GM18858 (cell line): ENCODE results near the gene POLR1G.

Experiments
- ATAC-seq: cut with Tn5 transposase; IDR thresholded peaks from one replicate; pipeline ENCODE4 v1.9.1; 2021; ENCODE audit not compliant: unreplicated experiment

POLR1G gene, protein sequence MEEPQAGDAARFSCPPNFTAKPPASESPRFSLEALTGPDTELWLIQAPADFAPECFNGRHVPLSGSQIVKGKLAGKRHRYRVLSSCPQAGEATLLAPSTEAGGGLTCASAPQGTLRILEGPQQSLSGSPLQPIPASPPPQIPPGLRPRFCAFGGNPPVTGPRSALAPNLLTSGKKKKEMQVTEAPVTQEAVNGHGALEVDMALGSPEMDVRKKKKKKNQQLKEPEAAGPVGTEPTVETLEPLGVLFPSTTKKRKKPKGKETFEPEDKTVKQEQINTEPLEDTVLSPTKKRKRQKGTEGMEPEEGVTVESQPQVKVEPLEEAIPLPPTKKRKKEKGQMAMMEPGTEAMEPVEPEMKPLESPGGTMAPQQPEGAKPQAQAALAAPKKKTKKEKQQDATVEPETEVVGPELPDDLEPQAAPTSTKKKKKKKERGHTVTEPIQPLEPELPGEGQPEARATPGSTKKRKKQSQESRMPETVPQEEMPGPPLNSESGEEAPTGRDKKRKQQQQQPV

DNA sequence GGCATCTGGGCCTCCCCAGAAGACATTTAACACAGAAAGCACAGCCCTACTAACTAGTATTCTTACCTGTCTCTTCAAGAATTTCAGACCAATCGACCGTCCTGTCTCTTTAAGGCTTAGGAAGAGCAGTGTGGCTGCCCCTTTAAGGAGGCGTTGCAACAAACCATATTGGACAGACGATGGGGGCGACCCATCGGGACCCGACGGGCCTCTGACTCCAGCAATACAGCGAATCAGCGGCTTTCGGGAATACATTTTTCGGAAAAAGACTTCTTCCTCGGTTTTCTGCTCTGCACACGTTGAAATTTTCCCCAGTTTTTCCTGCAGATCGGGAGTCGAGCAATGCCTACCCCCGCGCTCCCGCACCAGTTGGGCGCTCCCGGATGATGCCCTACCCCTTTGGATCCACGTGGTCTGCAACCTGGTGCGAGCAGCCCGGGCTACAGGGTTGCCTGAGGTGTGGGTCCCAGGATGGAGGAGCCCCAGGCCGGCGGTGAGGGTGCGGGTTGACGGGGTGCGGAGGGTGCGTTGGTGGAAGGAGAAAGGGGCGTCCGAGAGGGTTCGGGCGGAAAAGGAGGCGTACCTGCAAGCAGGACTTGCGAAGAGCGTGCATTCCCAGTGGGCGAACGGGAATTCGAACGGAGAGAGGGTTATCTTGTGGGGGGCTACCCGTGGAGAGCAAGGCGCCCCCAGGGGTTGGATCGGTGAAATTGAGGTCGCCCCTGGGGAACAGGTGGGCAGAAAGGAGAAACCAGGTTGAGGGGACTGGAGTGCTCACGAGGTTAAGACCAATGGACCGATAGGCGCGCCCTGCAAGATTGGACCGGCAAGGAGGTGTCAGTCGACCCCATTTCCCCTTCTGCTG is at the start of gene POLR1G:
Gene POLR1G (plus strand): TSS at position 419 of the 865 bp plus-strand sequence. CDS start 53 bp downstream, at position 472.
- peak; percentile 48 for ATAC-seq

DNA sequence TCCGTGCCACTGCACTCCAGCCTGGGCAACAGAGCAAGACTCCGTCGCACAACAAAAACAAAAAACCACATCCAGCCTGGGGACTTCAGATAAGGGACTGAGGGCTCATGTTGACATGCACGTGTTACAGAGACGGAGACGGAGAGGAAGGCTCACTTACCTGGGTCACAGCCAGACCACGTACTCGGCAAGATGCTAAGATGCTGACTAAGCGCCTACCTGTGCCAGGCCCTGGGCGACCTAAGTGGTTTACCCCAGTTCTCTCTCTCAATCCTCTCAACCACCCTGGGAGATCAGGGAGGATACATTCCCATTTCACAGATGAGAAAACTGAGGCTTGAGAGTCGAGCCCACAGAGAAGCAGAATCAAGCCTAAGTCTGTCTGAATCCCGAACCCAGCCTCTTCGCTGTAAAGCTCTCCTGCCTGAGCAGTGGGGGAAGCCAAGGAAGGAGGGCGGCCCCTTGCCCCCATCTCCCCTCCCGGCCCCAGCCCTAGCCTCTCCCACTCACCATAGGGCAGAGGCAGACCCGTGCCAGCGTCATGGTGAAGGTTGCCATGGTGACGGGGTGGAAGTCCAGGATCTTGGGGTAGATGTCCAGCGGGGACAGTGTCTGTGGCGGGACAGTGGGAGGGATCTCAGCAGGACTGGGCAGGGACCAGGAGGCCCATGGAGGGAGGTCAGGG is 49.5 kb upstream of the POLR1G start:
- no peak for ATAC-seq

DNA sequence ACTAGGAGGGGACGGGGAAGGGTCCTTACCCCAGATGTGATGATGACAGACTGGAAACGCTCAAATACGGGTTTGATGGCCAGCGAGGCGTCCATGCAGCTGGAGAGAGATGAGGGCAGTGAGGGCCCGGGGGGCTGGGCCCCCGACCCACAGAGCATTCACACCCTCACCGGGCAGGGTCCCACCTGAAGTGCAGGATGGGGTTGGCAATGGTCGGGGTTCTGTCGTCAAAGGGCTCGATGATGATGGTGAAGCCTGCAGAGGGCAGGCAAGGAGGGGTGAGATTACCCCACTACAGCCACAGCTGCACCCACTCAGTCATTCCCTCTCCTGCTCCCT is 49.0 kb upstream of the POLR1G start:
- ATAC-seq, result no peak

DNA sequence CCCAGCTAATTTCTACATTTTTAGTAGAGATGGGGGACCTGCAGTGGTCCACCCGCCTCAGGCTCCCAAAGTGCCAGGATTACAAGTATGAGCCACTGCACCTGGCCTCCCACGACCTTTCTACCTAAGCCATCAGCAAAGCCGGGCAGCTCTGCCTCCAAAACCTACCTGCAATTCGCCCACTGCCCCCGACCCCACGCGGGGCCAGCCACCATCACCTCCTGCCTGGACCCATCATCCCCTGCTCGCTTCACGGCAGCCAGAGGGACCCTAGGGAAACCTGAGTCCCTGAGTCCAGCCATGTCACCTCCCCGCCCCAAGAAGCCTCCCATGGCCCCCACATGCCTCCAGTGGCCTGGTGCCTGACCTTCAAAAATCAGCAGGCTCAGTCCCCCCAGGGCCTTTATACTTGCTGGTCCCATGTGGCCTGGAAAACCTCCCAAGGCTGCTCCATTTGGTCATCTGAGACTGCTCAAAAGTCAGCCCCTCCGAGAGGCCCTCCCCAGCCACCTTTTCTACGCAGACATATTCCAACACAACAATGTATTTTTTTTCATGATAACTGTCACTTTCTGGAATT is 48.1 kb upstream of the POLR1G start:
- ATAC-seq, result no peak

DNA sequence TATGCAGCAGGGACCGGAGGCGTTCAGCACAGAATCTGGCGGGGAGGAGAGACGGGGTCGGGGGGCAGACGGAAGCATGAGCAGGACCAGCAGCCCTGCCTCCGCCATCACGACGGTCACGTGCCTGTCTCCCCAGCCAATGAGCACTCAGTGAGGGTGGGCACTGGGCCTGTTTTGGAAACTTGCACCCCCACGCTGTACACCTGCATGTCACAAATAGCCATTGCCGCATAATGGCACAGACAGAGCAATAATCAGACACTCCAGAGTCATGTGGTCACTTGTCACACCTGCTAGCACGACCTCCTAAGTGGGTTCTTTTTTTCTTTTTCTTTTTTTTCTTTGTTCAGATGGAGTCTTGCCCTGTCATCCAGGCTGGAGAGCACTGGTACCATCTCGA is 44.8 kb upstream of the POLR1G start:
- no peak for ATAC-seq

DNA sequence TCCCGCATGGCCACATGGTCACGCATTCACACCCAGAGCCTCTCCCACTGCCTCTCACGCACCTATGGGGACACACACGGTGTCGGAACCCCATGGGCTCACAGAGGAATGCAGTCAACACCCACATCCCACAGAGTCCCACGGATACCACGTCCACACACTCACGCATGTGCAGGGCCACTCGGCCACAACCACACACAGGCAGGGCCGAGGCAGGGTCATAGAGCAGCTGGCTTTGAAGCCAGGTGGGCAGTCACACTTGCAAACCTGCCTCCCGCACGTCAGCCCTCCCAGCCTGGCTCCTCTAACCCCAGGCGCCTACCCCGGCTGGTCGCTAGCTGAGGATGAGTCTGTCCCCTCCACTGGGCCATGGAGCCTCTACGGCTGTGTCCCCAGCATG is 44.2 kb upstream of the POLR1G start:
- no peak for ATAC-seq

DNA sequence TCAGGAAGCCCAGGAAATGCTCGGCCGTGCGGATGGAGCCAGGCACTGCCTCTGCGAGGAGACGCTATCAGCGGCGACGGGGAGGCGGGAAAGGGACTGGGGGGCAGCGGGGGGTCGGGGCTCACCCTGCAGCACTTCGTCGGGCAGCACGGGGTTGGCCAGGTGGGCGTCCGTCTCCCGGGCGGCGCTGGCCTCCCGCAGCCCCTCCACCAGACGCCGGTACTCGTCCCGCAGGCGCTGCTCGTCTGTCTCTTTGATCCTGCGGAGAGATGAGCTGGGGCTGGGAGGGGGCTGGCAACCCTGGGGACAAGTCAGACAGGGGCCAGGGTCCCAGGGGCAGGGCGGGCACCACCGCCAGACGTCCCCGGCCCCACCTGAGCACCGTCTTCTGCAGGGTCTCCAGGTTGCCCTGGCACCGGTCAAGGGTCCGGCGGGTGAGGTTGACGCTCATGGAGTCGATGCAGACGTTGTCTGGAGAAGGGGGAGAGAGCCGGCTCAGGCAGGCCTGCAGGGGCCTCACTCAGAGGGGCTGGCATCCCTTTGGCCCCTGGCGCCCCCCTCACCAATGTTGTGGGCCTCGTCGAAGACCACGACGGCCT is 42.5 kb upstream of the POLR1G start:
- no peak for ATAC-seq

DNA sequence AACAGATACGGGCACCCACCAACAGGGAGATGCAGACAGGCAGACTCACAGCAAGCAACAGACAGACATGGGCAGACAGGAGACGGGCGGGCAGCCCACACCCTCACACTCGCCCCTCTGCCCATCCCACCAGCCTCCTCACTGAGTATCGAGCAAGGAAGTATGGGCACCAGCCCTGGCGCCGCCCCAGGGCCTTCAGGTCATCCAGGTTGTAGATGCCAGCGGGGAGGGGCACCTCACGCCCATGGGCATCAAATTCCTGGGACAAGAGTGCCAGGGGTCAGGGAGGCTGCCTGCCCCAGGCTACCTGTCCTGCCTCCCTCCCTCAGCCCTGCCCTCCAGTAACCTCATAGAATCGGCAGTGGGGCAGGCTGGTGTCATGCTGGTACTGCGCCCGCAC is 41.7 kb upstream of the POLR1G start:
- no peak for ATAC-seq

DNA sequence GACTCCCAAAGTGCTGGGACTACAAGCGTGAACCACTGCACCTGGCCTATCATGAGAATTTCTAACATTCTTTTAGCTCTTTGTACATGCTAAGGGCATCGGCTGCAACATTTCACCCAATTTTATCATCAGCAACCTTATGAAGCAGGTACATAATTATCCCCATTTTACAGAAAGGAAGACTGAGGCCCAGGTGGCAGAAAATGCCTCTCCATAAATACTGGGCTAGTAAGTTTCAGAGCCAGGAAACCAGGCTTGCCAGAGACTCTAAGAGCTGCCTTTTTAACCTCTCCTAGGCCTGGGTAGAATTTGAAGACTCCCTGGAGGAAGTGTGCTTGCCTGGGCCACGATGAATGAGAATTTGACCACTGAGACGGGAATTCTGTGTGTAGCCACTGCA is 38.3 kb upstream of the POLR1G start:
- ATAC-seq, result no peak

DNA sequence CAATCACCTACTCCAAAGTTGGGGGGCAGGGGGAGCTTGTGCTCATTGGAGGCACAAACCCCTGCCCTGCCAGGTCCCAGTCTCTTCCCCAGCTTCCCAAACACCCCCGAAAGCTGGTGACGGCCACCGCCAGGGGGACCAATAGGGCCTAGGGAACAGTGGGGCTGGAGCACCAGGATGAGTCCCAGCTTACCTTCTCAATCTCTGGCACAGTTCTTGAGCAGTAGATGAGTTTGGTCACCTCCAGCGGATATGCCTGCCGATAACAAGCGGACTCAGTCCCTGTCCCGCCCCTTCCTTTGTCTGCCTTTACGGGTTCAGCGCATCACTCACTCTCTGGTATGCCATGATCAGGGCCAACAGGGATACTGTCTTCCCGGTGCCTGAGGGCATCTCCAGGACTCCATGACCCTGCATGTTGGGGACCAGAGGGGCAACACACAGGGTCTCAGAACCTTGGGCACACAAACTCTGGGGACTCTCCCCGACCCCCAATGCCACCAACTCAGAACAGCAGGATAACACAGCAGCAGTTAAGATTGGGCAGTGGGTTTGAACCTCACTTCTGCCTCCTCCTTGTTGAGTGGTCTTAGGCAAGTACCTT is 37.6 kb upstream of the POLR1G start:
- no peak for ATAC-seq

DNA sequence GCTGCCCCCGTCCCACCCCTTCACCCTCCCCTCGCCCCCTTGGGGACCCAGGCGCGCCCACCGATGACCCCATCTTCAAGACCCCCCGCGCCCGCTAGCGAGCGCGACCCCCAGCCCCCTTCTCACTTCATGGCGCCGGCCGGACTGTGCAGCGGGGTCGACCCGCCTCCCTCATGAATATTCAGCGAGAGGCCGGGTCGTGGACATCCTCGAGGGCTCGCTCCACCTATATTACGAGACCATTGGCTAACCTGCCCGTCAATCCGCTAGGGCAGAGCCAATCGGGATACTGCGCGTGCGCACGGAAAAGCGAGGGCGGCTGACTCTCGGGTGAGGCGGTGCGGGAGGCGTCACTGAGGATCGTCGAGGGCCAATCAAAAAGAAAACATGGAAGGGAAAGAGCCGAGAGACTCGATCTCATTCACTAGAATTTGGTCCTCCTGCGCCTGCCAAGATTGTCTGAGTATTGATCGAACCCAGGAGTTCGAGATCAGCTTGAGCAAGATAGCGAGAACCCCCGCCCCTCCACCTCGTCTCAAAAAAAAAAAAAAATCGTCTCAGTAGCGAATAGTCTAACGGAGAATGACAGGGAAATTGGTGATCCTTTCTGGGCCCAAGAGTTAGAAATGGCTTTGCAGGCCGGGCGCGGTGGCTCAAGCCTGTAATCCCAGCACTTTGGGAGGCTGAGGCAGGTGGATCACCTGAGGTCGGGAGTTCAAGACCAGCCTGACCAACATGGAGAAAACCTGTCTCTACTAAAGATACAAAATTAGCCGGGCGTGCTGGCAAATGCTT is 35.8 kb upstream of the POLR1G start, which contains the start of gene ERCC2:
Gene ERCC2 (minus strand): TSS at position 164 of the 795 bp plus-strand sequence. CDS start 33 bp downstream, at position 131.
- peak; percentile 75 for ATAC-seq

DNA sequence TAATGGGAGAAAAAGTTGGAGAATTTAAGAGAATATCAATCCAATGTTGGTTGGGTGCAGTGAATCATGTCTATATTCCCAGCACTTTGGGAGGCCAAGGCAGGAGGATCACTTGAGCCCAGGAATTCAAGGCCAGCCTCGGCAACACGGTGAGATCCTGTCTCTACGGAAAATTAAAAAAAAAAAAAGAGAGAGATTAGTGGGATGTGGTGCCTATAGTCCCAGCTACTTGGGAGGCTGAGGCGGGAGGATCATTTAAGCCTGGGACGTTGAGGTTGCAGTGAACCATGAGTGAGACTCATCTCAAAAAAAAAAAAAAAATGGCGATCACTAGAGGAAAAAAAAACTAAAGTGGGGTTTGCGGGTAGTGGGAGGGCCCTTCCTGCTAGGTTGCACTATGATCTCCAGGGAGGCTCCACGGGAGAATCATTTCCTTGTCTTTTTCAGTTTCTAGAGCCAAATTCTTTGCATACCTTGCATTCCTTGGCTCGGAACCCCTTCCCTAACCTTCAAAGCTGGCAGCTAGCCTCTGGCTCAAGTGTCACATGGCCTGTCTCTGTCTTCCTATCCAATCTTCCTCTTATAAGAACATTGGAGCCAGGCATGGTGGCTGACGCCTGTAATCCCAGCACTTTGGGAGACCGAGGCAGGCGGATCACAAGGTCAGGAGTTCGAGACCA is 30.3 kb upstream of the POLR1G start:
- ATAC-seq, result no peak

DNA sequence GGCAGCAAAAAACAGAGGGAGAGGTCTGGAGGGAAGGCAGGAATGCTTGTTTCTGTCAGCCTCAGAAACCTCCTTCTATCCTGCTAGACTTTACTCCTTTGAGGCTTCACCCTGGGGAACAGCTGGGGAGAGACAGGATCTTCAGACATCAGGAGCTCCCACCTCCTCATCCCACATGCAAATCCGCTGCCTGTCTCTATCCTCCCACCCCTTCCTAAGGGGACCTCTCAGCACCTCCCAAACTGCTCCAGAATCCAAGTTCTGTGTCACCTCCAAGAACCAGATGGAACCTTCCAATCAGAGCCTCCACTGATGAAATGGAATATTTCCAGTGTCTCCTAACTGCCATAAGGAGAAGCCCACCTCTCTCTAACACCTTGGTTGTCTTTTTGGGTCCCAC is 26.3 kb upstream of the POLR1G start:
- ATAC-seq, result no peak

DNA sequence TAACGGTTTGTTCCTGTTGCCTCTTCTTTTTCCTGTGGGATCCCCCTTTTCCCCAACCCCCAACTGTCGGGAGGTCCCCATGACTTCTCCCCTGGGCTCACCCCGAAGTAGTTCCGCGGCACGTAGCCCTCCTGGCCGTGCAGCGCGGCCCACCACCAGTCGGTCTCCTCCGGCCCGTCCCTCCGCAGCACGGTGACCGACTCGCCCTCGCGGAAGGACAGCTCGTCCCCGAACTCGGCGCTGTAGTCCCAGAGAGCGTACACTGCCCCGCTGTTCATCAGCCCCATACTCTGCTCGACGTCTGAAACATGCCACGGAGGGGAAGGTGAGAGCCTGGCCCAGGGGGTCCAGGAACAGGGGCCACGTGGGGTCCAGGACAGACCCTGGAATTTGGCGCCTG is 24.0 kb upstream of the POLR1G start:
- ATAC-seq, result no peak

DNA sequence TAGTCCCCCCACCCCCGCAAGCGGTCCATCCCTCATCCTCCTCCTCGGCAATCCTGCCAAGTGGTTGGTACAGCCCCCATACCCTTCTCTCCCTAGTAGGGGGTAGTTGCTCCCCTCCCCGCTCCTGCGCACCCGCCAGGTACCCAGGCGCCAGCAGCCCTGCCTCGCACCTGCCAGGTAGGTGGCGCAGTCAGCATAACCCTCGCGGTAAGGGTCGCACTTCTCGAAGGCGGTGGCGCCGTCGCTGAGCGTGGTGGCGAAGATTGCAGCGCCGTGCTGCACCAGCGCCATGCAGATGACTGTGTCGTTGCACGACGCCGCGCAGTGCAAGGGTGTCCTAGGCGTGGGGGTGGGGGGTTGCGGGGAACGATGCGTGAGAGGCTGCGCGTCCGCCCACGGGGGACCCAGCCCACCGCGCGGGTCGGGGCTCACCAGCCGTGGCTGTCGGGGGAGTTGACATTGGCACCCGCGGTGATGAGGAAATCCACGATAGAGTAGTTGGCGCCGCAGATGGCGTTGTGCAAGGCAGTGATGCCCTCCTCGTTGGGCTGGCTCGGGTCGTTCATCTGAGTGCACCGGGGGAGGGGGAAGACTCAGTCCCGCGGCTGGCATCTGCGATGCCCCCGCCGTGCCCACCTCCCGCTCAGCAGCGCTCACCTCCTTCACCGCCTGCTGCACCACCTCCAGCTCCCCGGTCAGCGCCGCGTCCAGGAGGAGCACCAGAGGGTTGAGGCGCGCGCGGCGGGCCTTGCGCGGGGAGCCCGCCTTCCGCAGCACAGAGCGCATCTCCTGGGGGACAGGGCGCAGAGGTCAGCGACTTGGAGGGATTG is 20.8 kb upstream of the POLR1G start:
- no peak for ATAC-seq

DNA sequence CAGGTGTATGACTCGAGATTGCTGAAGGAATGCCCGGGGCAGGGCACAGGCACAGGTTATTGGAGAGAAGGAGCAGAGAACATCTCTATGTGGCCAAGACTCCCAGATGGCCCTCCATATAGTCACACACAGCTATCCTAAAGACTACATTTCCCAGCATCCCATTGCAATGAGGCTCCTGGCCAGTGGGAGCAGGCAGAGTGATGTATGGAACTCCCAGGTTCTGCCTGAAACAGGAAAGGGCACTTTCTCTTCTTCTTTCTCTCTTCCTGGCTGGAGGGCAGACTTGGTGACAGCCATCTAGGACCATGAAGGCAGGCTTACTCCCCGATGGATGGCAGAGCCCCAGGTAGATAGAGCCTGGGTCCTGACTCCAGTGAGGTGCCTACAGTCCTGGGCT is 15.1 kb upstream of the POLR1G start:
- no peak for ATAC-seq

DNA sequence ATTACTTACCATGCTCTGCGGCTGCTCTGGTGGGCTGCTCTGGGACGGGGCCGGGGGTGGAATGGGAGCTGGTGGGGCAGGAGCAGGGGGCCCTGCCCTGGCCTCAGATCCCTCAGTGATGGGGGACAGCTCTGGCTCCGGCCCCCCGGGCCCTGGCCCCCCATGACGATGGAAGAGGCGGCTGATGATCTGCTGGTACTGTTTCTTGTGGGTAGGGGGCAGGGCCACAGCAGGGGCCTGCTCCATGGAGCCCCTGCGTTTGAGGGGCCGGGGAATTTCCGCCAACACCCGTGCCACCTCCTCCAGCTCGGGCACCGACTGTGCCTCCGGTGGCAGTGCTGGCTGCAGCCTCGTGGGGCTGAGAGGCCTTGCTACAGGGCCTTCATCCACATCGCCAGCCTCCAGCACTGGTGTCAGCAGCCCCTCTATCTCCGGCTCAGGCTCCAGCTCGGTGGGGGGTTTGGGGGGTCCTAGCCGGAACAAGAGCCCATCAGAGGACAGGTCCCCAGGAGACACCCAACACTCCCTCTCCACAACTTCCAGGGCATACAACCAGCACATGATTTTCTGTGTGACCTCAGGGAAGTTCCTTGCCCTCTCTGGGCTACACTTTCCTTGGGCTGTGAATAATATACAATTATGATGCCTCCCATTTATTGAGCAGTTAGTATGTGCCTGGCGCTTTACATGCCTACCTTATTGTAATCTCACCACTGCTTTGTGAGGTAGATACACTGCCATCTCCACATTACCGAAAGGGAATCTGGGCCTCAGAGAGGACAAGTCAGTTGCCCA is 14.4 kb upstream of the POLR1G start:
- ATAC-seq, result no peak
